HL-60 (cell line): ENCODE measurements around the gene CES1.
A peak's percentile ranks its signal among the peaks of the same experiment; 100 is the strongest.

ENCODE experiments used
- DNase-seq, 2 experiments: peaks; one replicate each; pipeline ENCODE4 v3.0.0-alpha.2; 2010 to 2020; ENCODE audit warnings: low read depth in 1 of 2, low spot score in 1 of 2
- H3K27ac ChIP-seq: fragments of 250-450 bp; sonication (Bioruptor Pico); replicated peaks from 2 replicates; pipeline ENCODE4 v1.5.1; 2020; ENCODE audit warnings: mild to moderate bottlenecking, moderate library complexity
- H3K27me3 ChIP-seq: fragments of 250-450 bp; sonication (Bioruptor Pico); 2 replicates; pipeline ENCODE4 v1.5.1; 2021; ENCODE audit warnings: mild to moderate bottlenecking, moderate library complexity; ENCODE audit not compliant: insufficient read depth, poor library complexity, severe bottlenecking
- H3K4me3 ChIP-seq: replicated peaks from 2 replicates; pipeline ENCODE4 v1.5.1; 2011; ENCODE audit warnings: mild to moderate bottlenecking, control low read depth, low read length; ENCODE audit not compliant: insufficient read depth
- CTCF ChIP-seq: IDR thresholded peaks from one replicate; pipeline ENCODE4 v1.5.1; 2011; ENCODE audit warnings: low read length, control low read depth, inconsistent platforms; ENCODE audit not compliant: insufficient read depth
- GABPA ChIP-seq: IDR thresholded peaks from 2 replicates; pipeline ENCODE4 v1.6.1; 2012; ENCODE audit warnings: low read depth
- POLR2AphosphoS5 ChIP-seq: IDR thresholded peaks from 2 replicates; pipeline ENCODE4 v1.6.1; 2012; ENCODE audit warnings: low read depth
- REST ChIP-seq: IDR thresholded peaks from 2 replicates; pipeline ENCODE4 v1.6.1; 2012; ENCODE audit warnings: low read depth; ENCODE audit not compliant: insufficient replicate concordance
- SPI1 ChIP-seq: IDR thresholded peaks from 2 replicates; pipeline ENCODE4 v1.6.1; 2012; ENCODE audit warnings: low read depth, mild to moderate bottlenecking, borderline replicate concordance
- long read RNA-seq: library from polyadenylated mRNA; unstranded; transcript quantifications from one replicate; pipeline ENCODE4 v2.0.0, GENCODE V29; 2020

CES1 gene
- long read RNA-seq, result 0 reads

- H3K27me3 ChIP-seq, result no peaks in the 10 kb centered on the region
- TF ChIP-seq POLR2AphosphoS5, result no peak
- no peak for TF ChIP-seq GABPA
- TF ChIP-seq CTCF, result no peak
- TF ChIP-seq SPI1, result no peak
- no peak for TF ChIP-seq REST
- peak within 1 kb of the TSS; percentile 42 for H3K4me3 ChIP-seq
- DNase-seq, result peak; percentile 76 to 97
- peak within 1 kb of the TSS; percentile 59 for H3K27ac ChIP-seq
Measured at GRCh38 chr16:55832773-55833691, at the start of gene CES1. CES1 (minus strand) TSS chr16:55833096; CDS start chr16:55833055, 41 bp downstream.

GRCh38 chr16:55876854-55877253 lies 44.0 kb upstream of the CES1 start:
- TF ChIP-seq POLR2AphosphoS5 (no peak), CTCF (no peak), SPI1 (no peak), GABPA (no peak), REST (no peak)
- Histone ChIP-seq H3K27ac (no peak overlapping the region), H3K4me3 (no peak overlapping the region), H3K27me3 (no peaks in the 10 kb centered on the region)
- no peak for DNase-seq

- Histone ChIP-seq H3K27me3 (no peaks in the 10 kb centered on the region), H3K27ac (no peak within 1 kb of the TSS), H3K4me3 (no peak within 1 kb of the TSS)
- TF ChIP-seq SPI1 (no peak), CTCF (no peak), GABPA (no peak), REST (no peak), POLR2AphosphoS5 (no peak)
- DNase-seq, result no peak
Measured at GRCh38 chr16:55875273-55875672, 42.4 kb upstream of the CES1 start, which contains the start of gene CES5A. CES5A (minus strand) TSS chr16:55875373; CDS start chr16:55875221, 152 bp downstream.
